HG03432 (cell line): ENCODE results near the gene RAPGEF5.

Source experiments
- ATAC-seq: cut with Tn5 transposase; IDR thresholded peaks from one replicate; pipeline ENCODE4 v1.9.1; 2021; ENCODE audit warnings: mild to moderate bottlenecking, moderate library complexity; ENCODE audit not compliant: unreplicated experiment

The RAPGEF5 gene

GRCh38 chr7:22378199-22378980 is 21.4 kb upstream of the RAPGEF5 start:
- no peak for ATAC-seq

GRCh38 chr7:22377703-22378102 is 20.7 kb upstream of the RAPGEF5 start:
- no peak for ATAC-seq

- no peak for ATAC-seq
Observed at GRCh38 chr7:22375359-22376048, 18.6 kb upstream of the RAPGEF5 start.

GRCh38 chr7:22373911-22374310 is 17.0 kb upstream of the RAPGEF5 start:
- ATAC-seq = no peak

GRCh38 chr7:22373388-22373787 is 16.4 kb upstream of the RAPGEF5 start:
- ATAC-seq = no peak

GRCh38 chr7:22372863-22373262 is 15.9 kb upstream of the RAPGEF5 start:
- no peak for ATAC-seq

- ATAC-seq = no peak
Observed at GRCh38 chr7:22371878-22372277, 14.9 kb upstream of the RAPGEF5 start.

GRCh38 chr7:22364900-22365299 is 7.9 kb upstream of the RAPGEF5 start:
- no peak for ATAC-seq

GRCh38 chr7:22363756-22364422 is 6.9 kb upstream of the RAPGEF5 start:
- ATAC-seq = no peak

GRCh38 chr7:22361795-22362194 is 4.8 kb upstream of the RAPGEF5 start:
- ATAC-seq = no peak

GRCh38 chr7:22361320-22361719 is 4.4 kb upstream of the RAPGEF5 start:
- ATAC-seq = no peak

- ATAC-seq = no peak
Observed at GRCh38 chr7:22358820-22359697, 2.1 kb upstream of the RAPGEF5 start.

- no peak for ATAC-seq
Observed at GRCh38 chr7:22357311-22358175, 589 bp upstream of the RAPGEF5 start.

GRCh38 chr7:22356010-22356691 is 803 bp downstream of the RAPGEF5 start:
- ATAC-seq = peak; percentile 30

GRCh38 chr7:22355620-22356009 is 1.3 kb downstream of the RAPGEF5 start:
- ATAC-seq = no peak

- ATAC-seq = no peak
Observed at GRCh38 chr7:22354462-22354861, 2.5 kb downstream of the RAPGEF5 start.

GRCh38 chr7:22352887-22353286 is 4.1 kb downstream of the RAPGEF5 start:
- no peak for ATAC-seq

- ATAC-seq = peak; percentile 17
Observed at GRCh38 chr7:22351878-22352277, 5.1 kb downstream of the RAPGEF5 start.

GRCh38 chr7:22351329-22351692 is 5.6 kb downstream of the RAPGEF5 start:
- ATAC-seq = peak; percentile 76
